Mammary epithelial cell (primary cell): ENCODE measurements around the gene LRMDA.

Experiments used
- EZH2 ChIP-seq: IDR thresholded peaks from 2 replicates; pipeline ENCODE4 v1.6.1; 2012; ENCODE audit warnings: low read length, inconsistent platforms, borderline replicate concordance
- TF ChIP-seq, protein P1 (sequence below), 2 donors: IDR thresholded peaks in 1 of 2; conservative IDR thresholded peaks in 1 of 2; 2 replicates each; pipeline ENCODE4 v1.5.1; 2011 to 2012; ENCODE audit warnings: inconsistent platforms in 2 of 2, low read length in 2 of 2, mild to moderate bottlenecking in 2 of 2, control low read depth in 1 of 2, low read depth in 1 of 2; ENCODE audit not compliant: insufficient read depth in 1 of 2; ENCODE audit errors: extremely low read depth in 1 of 2

DNA sequence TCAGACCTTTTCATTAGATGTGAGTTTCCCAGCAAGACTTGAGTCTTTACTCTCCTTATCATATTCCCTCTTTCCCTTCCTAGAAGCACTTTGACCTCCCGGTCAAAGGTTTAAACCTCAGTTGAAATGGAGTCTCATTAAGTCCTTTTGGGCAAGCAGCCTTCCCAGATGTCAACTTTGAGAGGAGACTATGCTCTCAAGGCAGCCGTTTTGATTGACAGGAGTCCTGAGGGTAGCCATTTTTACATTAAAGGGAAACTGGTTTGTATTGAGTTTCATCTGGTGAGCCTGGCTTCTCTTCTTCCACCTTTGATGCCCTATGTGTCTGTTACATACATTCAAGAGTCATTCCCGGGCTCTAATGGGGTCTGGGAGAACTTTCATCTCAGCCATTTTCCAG, 685.1 kb downstream of the LRMDA start:
- TF ChIP-seq, protein P1, sequence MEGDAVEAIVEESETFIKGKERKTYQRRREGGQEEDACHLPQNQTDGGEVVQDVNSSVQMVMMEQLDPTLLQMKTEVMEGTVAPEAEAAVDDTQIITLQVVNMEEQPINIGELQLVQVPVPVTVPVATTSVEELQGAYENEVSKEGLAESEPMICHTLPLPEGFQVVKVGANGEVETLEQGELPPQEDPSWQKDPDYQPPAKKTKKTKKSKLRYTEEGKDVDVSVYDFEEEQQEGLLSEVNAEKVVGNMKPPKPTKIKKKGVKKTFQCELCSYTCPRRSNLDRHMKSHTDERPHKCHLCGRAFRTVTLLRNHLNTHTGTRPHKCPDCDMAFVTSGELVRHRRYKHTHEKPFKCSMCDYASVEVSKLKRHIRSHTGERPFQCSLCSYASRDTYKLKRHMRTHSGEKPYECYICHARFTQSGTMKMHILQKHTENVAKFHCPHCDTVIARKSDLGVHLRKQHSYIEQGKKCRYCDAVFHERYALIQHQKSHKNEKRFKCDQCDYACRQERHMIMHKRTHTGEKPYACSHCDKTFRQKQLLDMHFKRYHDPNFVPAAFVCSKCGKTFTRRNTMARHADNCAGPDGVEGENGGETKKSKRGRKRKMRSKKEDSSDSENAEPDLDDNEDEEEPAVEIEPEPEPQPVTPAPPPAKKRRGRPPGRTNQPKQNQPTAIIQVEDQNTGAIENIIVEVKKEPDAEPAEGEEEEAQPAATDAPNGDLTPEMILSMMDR (conservative IDR thresholded peaks at IDR 0.05 in 1 of 2, IDR thresholded peaks at IDR 0.05 in 1 of 2; ENCODE audit: extremely low read depth in 1 of 2, insufficient read depth in 1 of 2, low read depth in 1 of 2, low read length in 2 of 2), result no peak
- TF ChIP-seq EZH2, result no peak
